NCI-H748 (cell line): ENCODE measurements around the gene ATG13.

ENCODE experiments used
- DNase-seq: peaks from one replicate; lab custom pipeline; 2025; ENCODE audit not compliant: unreplicated experiment; lab: John Stamatoyannopoulos, UW

ATG13 gene

GRCh38 chr11:46674463-46675287 lies 57.3 kb downstream of the ATG13 start:
- no peak for DNase-seq

GRCh38 chr11:46675288-46675851 lies 58.0 kb downstream of the ATG13 start:
- DNase-seq = no peak

- DNase-seq = no peak
Observed at GRCh38 chr11:46675949-46676348, 58.6 kb downstream of the ATG13 start.

GRCh38 chr11:46676436-46677158 lies 59.2 kb downstream of the ATG13 start:
- DNase-seq = no peak

GRCh38 chr11:46677169-46677568 lies 59.8 kb downstream of the ATG13 start:
- no peak for DNase-seq

- DNase-seq = no peak
Observed at GRCh38 chr11:46677991-46678740, 60.8 kb downstream of the ATG13 start.

- DNase-seq = no peak
Observed at GRCh38 chr11:46678741-46679130, 61.4 kb downstream of the ATG13 start.

- no peak for DNase-seq
Observed at GRCh38 chr11:46679241-46680163, 62.1 kb downstream of the ATG13 start.

- DNase-seq = no peak
Observed at GRCh38 chr11:46680164-46680760, 62.9 kb downstream of the ATG13 start.

- no peak for DNase-seq
Observed at GRCh38 chr11:46680815-46681214, 63.5 kb downstream of the ATG13 start.

- no peak for DNase-seq
Observed at GRCh38 chr11:46681814-46682213, 64.5 kb downstream of the ATG13 start.

- DNase-seq = no peak
Observed at GRCh38 chr11:46682773-46683752, 65.7 kb downstream of the ATG13 start.

- DNase-seq = no peak
Observed at GRCh38 chr11:46684367-46684766, 67.0 kb downstream of the ATG13 start.

GRCh38 chr11:46686886-46687795 lies 69.8 kb downstream of the ATG13 start:
- no peak for DNase-seq

- no peak for DNase-seq
Observed at GRCh38 chr11:46690702-46691101, 73.3 kb downstream of the ATG13 start.

GRCh38 chr11:46692450-46692849 lies 75.1 kb downstream of the ATG13 start:
- no peak for DNase-seq

- DNase-seq = no peak
Observed at GRCh38 chr11:46693597-46694012, 76.3 kb downstream of the ATG13 start.

- no peak for DNase-seq
Observed at GRCh38 chr11:46694072-46694471, 76.7 kb downstream of the ATG13 start.
